Activated B cell treated with CpG ODN at 0.5 μM for 24 hours (primary cell): ENCODE measurements around the gene GSC2. TPM values are rescaled to one million over a fixed set of nuclear protein-coding genes. Genes with fewer than 3 reads are reported as not detected.

Experiments
- ATAC-seq: fragments of 200-7000 bp; cut with Tn5 transposase; one replicate; pipeline ENCODE4 v1.10.0; 2021; ENCODE audit warnings: low read depth, mild to moderate bottlenecking, moderate library complexity
- CTCF ChIA-PET: fragments of 350-600 bp; sonication (Branson Sonifier 250); formaldehyde crosslinking; loops from one replicate; lab custom pipeline; 2021; ENCODE audit warnings: antibody characterized with exemption; lab: Charles Lee
- POLR2A ChIA-PET: fragments of 350-600 bp; sonication (Branson Sonifier 250); formaldehyde crosslinking; loops from one replicate; lab custom pipeline; 2021; ENCODE audit warnings: antibody characterized with exemption; lab: Charles Lee
- DNase-seq: peaks from one replicate; pipeline ENCODE4 v3.0.0; 2022
- H3K27ac Mint-ChIP-seq: one replicate; pipeline ENCODE4 v1.8.0; 2020; ENCODE audit warnings: mixed read lengths
- H3K27me3 Mint-ChIP-seq: one replicate; pipeline ENCODE4 v1.8.0; 2021; ENCODE audit warnings: mixed read lengths
- H3K36me3 Mint-ChIP-seq: one replicate; pipeline ENCODE4 v1.8.0; 2021; ENCODE audit warnings: low read depth, mixed read lengths
- H3K4me1 Mint-ChIP-seq: one replicate; pipeline ENCODE4 v1.8.0; 2021; ENCODE audit warnings: mixed read lengths
- H3K4me3 Mint-ChIP-seq: one replicate; pipeline ENCODE4 v1.8.0; 2020; ENCODE audit warnings: mild to moderate bottlenecking, mixed read lengths
- H3K9me3 Mint-ChIP-seq: one replicate; pipeline ENCODE4 v1.8.0; 2020; ENCODE audit warnings: mixed read lengths
- CTCF ChIP-seq: fragments of 200-600 bp; IDR thresholded peaks from one replicate; pipeline ENCODE4 v1.8.0; 2022; ENCODE audit warnings: antibody characterized with exemption, mild to moderate bottlenecking
- intact Hi-C: fragments of 100-400 bp; cut with micrococcal nuclease; formaldehyde crosslinking; loops from one replicate; pipeline ENCODE4 v1.15.1; 2024
- total RNA-seq: library from RNA; stranded (reverse); gene quantifications from 2 replicates; pipeline ENCODE4 v1.2.3, GENCODE V29; 2022

GSC2 gene
- total RNA-seq, 1 donor from 2014 or later = not detected

DNA sequence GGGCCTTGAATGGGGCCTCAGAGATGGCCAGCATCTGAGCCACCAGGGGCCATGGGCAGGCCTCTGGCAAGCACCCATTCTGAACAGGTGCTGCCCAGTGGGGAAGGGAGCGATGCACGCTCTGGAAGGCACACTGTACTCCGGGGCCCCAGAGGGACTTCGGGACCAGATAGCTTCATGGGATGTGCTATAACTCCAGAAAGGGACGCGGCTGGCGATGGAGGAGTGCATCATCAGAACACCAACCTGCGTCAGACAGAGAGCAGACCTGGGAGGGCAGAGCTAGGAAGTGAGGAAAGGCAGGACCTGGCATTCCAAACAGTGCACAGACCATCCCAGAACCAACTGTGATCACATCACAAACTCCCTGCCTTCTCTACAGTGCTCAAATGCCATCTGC lies 44.6 kb downstream of the GSC2 start:
- no peak for TF ChIP-seq CTCF
- ATAC-seq (no peak), DNase-seq (no peak)
- Mint-ChIP-seq H3K9me3 (no peaks in the 10 kb centered on the region), H3K4me1 (peaks cover 45% of the 10 kb centered on the region), H3K36me3 (peaks cover 7% of the 10 kb centered on the region), H3K27ac (no peak overlapping the region), H3K27me3 (no peaks in the 10 kb centered on the region), H3K4me3 (no peak overlapping the region)
- ChIA-PET POLR2A (no interaction called here), CTCF (no interaction called here)
- intact Hi-C loops = no loop called here

GRCh38 chr22:19103880-19104821 lies 45.9 kb downstream of the GSC2 start:
- Mint-ChIP-seq H3K9me3 (no peaks in the 10 kb centered on the region), H3K36me3 (peaks cover 12% of the 10 kb centered on the region), H3K27me3 (no peaks in the 10 kb centered on the region), H3K4me1 (peaks cover 33% of the 10 kb centered on the region), H3K27ac (no peak overlapping the region), H3K4me3 (no peak overlapping the region)
- ChIA-PET CTCF (no interaction called here), POLR2A (interaction anchor here (0.7 kb wide), 1 partner anchor 31 kb away, joined by 4 read pairs; no protein-coding TSS in a partner anchor)
- TF ChIP-seq CTCF = no peak
- intact Hi-C loops = no loop called here
- DNase-seq (no peak), ATAC-seq (no peak)

GRCh38 chr22:19098157-19098556 lies 51.9 kb downstream of the GSC2 start:
- Mint-ChIP-seq H3K27ac (no peak overlapping the region), H3K36me3 (peaks cover 43% of the 10 kb centered on the region), H3K4me1 (peaks cover 8% of the 10 kb centered on the region), H3K27me3 (no peaks in the 10 kb centered on the region), H3K4me3 (no peak overlapping the region), H3K9me3 (no peaks in the 10 kb centered on the region)
- POLR2A ChIA-PET = no interaction called here
- TF ChIP-seq CTCF = no peak
- no peak for ATAC-seq
- intact Hi-C loops = no loop called here
- DNase-seq = no peak
- CTCF ChIA-PET = no interaction called here

DNA sequence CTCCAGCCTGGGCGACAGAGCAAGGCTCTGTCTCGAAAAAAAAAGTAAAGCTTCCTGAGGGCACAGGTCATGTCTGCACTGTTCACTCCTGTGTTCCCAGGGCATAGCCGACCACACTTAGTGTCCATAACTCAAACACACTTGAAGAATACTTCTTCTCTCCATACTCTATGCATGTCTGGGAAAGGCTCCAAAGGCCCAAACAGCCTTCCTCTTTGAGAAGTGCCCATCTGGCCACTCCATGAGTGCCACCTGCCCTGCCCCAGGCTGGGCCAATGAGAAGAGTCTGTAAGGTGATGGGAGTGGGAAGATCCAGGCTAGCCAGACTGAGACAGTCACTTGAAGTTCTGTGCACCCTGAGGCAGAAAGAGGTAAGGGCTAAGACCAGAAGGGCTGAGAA lies 52.6 kb downstream of the GSC2 start:
- no peak for DNase-seq
- H3K36me3 Mint-ChIP-seq = peaks cover 46% of the 10 kb centered on the region
- no peaks in the 10 kb centered on the region for H3K27me3 Mint-ChIP-seq
- H3K9me3 Mint-ChIP-seq = no peaks in the 10 kb centered on the region
- peaks cover 10% of the 10 kb centered on the region for H3K4me1 Mint-ChIP-seq
- no peak for ATAC-seq
- no peak overlapping the region for H3K27ac Mint-ChIP-seq
- ChIA-PET CTCF (no interaction called here), POLR2A (no interaction called here)
- intact Hi-C loops = no loop called here
- no peak overlapping the region for H3K4me3 Mint-ChIP-seq
- no peak for TF ChIP-seq CTCF

Other genes starting within 250 kb of the GSC2 start
- gene DGCR6, start 244.0 kb downstream of the GSC2 start, total RNA-seq = 0.20 and 0.35 TPM in 2 replicates
- not detected in 2 replicates for gene PRODH, start 214.0 kb downstream of the GSC2 start, total RNA-seq
- 29.3 and 33.2 TPM in 2 replicates for gene DGCR2, start 27.9 kb downstream of the GSC2 start, total RNA-seq
- 0.13 TPM in 1 of 2 replicates, not detected in the other for gene TSSK2, start 19.0 kb downstream of the GSC2 start, total RNA-seq
- 14.9 and 17.2 TPM in 2 replicates for gene ESS2, start 5.6 kb downstream of the GSC2 start, total RNA-seq
- 44.2 and 44.6 TPM in 2 replicates for gene SLC25A1, start 28.4 kb upstream of the GSC2 start, total RNA-seq
- gene CLTCL1, start 141.4 kb upstream of the GSC2 start, total RNA-seq = 2.7 and 5.0 TPM in 2 replicates